Subcutaneous adipose tissue (tissue), 4 donors: Measurements from ENCODE around the gene CSF2. TPM values are rescaled to one million over a fixed set of nuclear protein-coding genes. Genes with fewer than 3 reads are reported as not detected.

Source experiments
- total RNA-seq, 4 donors: library from RNA; depleted of rRNA; stranded (reverse); fragments of >200 nt; gene quantifications; one replicate each; pipeline ENCODE4 v1.1.0, GENCODE V29; 2016
- TF ChIP-seq, protein P1 (sequence below): fragments of 450-650 bp; IDR thresholded peaks from one replicate; pipeline ENCODE4 v1.5.1; 2016; ENCODE audit warnings: low read depth, mild to moderate bottlenecking, control low read depth, antibody characterized with exemption, moderate library complexity

The CSF2 gene
- total RNA-seq, 4 donors from 2014 or later = not detected

DNA sequence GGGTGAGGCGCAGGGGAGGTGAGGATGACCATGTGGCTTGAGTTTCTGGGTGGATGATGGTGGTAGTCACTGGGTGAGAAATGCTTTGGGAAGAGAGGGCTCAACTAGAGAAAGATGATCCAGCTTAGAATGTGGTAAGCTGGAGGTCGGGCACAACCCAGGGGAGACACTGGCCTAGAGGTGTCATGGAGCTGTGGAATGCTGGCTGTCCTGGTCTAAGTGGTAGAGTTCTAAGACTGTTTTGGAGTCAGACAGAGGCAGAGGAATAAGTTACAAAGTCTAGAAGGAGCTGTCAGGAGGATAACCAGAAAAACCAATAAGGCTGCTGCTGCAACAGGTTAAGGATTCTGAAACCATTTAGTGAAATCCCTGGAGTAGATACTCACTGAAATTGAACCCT lies 43.0 kb upstream of the CSF2 start:
- TF ChIP-seq, protein P1, sequence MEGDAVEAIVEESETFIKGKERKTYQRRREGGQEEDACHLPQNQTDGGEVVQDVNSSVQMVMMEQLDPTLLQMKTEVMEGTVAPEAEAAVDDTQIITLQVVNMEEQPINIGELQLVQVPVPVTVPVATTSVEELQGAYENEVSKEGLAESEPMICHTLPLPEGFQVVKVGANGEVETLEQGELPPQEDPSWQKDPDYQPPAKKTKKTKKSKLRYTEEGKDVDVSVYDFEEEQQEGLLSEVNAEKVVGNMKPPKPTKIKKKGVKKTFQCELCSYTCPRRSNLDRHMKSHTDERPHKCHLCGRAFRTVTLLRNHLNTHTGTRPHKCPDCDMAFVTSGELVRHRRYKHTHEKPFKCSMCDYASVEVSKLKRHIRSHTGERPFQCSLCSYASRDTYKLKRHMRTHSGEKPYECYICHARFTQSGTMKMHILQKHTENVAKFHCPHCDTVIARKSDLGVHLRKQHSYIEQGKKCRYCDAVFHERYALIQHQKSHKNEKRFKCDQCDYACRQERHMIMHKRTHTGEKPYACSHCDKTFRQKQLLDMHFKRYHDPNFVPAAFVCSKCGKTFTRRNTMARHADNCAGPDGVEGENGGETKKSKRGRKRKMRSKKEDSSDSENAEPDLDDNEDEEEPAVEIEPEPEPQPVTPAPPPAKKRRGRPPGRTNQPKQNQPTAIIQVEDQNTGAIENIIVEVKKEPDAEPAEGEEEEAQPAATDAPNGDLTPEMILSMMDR = no peak

DNA sequence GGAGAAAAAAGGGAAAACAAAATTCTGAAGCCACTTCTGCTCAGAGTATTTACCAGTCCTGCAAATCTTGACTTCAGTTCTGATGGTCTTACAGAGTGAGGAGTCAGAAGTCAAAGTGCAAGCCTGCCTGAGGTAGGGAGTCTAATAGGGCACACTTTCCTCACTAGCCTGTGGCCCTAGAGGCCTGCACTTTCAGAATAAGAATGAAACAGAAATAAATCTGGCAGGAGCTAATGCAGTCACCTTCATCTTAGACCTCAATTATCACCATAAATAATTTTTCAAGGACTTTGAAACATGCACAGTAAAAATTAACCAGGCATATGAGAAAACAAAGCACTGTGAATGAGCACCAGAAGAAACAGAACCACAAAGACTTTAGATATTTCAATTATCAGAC lies 41.4 kb upstream of the CSF2 start:
- TF ChIP-seq, protein P1 = no peak

DNA sequence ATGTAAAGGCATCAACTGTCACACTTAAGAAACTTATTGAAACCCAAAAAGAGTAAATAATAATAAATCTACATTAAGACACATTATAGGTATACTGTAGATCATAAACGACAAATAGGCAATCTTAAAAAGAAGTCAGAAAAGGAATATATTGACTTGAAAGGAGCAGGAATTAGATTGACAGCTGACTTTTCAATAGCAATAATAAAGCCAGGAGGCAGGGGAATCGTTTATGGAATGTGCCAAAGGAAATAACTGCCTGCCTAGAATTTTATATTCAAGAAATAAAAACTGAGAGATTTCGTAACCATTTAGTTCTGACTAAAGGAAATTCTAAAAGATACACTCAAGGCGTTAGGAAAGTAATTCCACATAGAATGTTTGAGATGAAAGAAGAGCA lies 40.5 kb upstream of the CSF2 start:
- TF ChIP-seq, protein P1 = no peak

DNA sequence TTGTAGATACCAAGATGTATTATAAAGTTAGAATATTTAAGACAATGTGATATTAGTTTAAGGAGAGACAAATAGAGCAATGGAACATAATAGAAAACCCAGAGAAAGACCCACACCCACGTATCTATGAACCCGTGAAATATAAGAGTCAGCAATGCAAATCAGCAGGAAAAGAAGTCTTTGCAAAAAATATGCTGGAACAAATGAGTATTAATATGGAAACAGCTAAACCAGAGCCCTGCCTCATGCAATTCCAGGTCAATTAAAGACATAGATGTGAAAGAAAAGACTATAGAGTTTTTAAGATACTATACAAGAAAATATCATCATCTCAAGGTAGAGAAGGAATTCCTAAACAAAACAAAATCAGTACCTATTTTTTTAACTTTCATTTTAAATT lies 36.2 kb upstream of the CSF2 start:
- TF ChIP-seq, protein P1 = no peak

DNA sequence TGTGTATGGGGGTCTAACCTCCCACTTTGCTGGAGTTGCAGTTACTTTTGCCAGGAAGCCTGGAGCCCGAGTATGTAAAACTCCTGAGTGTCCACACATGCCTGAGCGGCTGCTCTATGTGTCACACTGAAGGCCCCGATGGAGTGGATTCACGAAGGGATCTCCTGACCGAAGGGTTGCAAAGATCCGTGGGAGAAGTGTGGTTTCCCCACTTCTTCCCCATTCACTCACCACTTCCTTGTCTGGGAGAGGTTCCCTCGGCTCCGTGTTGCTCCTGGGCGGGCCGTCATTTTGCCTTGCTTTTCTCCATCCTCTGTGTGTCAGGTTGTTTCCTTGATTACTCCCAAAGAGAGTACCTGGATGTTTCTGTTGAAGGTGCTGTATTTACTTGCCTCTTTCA lies 29.4 kb upstream of the CSF2 start:
- TF ChIP-seq, protein P1 = no peak

DNA sequence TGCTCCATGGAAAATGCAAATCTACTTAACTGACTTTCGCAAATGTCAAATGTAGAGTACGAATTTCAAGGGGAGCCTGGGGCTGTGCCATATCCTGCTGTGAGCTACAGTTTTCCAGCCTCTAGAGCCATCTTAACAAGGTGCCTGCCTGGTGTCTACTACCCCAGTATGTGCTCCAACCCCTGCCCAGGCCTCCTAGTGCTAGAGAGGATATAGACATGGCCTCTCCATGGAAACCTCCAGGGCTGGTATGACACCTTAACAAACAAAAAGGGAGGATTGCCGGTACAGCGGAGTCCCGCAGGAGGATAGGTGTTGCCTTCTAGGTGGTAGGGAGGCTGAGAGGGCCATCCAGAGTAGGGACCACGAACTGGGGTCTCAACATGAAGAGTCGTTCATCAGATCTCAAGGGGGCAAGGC lies 26.7 kb upstream of the CSF2 start:
- TF ChIP-seq, protein P1 = no peak

DNA sequence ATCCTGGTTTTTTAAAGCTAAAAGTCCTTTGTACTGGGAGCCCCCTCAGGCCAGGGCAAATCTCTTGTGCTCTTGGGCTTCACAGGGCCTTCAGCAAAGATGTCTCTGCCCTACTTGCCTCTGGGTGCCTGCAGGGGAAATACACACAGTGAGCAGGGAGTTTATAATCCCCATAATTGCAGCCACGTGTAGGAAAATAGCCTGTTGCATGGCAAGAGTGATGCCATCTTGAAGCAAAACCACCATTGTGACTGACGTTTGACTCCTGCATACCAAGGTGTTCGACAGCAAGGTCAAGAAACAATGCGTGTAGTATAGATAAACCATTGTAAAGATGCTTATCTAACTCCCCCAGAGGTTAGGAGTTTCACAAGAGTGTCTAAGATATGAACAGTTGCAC lies 24.5 kb upstream of the CSF2 start:
- TF ChIP-seq, protein P1 = no peak

DNA sequence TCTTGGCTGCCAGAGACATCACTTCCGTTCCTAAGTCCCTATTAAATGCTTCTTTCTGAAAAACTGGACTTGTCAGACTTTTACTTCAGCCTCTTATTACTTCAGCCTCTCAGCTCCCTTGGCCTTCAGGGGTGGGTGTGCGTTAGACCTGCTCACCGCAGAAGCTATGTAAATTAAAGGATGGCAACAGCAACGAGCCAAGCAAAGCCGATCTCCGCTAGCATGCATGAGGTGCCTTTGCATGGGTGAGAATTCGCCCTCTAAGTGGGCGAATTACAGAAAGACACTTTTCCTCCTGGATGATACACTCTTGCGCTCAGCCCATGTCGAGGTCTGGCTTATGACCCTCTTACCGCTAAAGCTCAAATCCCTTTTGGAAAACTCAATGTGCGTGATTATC lies 24.0 kb upstream of the CSF2 start:
- TF ChIP-seq, protein P1 = no peak
